ENCODE results near the gene SCMH1. TPM values are rescaled to one million over a fixed set of nuclear protein-coding genes. Genes with fewer than 3 reads are reported as not detected.

Gene SCMH1
- total RNA-seq, 2 experiments from 2014 or later: 25.3 to 26.1 TPM

GRCh38 chr1:41225495-41225894, 16.6 kb downstream of the SCMH1 start:
- H3K4me1 Mint-ChIP-seq (ENCODE audit: low read depth): peaks cover 17% of the 10 kb centered on the region
- H3K9me3 Mint-ChIP-seq: peaks cover 4% of the 10 kb centered on the region
- H3K27ac Mint-ChIP-seq: no peak overlapping the region
- no peaks in the 10 kb centered on the region for H3K27me3 Mint-ChIP-seq
- intact Hi-C loops (cut with micrococcal nuclease): no loop called here
- no peak for DNase-seq
- ChIA-PET POLR2A (no interaction called here), CTCF (no interaction called here)
- H3K4me3 Mint-ChIP-seq: no peak overlapping the region
- no peak for TF ChIP-seq CTCF (IDR thresholded peaks at IDR 0.05)
- ATAC-seq: no peak
- peaks cover 28% of the 10 kb centered on the region for H3K36me3 Mint-ChIP-seq (ENCODE audit: low read depth)

- Mint-ChIP-seq H3K4me3 (no peak overlapping the region), H3K9me3 (peaks cover 18% of the 10 kb centered on the region), H3K27ac (no peak overlapping the region), H3K27me3 (no peaks in the 10 kb centered on the region), H3K4me1 (ENCODE audit: low read depth) (peaks cover 16% of the 10 kb centered on the region), H3K36me3 (ENCODE audit: low read depth) (peaks cover 41% of the 10 kb centered on the region)
- ChIA-PET POLR2A (no interaction called here), CTCF (no interaction called here)
- TF ChIP-seq CTCF (IDR thresholded peaks at IDR 0.05): no peak
- DNase-seq: no peak
- intact Hi-C loops (cut with micrococcal nuclease): no loop called here
- no peak for ATAC-seq
Measured at GRCh38 chr1:41222496-41222895, 19.6 kb downstream of the SCMH1 start.

DNA sequence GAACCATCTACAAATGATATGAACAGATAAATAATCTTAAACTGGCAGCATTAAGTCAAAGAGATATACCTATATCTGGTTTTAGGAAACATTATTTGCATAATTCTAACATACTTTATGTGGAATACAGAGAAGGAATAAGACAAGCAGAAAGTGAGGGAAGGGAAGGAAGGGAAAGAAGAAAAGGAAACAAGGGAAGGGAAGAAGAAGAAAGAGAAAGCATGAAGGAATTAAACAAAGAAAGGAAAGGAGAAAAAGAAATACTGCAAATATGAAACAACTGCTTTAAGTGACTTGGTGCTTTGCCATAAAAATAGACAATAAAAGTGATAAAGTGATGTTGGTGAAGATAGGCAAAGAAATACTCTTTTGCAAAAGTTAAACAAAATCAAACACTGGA, 20.1 kb downstream of the SCMH1 start:
- ATAC-seq (no peak), DNase-seq (no peak)
- intact Hi-C loops (cut with micrococcal nuclease): no loop called here
- no peak for TF ChIP-seq CTCF (IDR thresholded peaks at IDR 0.05)
- ChIA-PET CTCF (no interaction called here), POLR2A (no interaction called here)
- no peak overlapping the region for H3K4me3 Mint-ChIP-seq
- peaks cover 24% of the 10 kb centered on the region for H3K9me3 Mint-ChIP-seq
- peaks cover 13% of the 10 kb centered on the region for H3K4me1 Mint-ChIP-seq (ENCODE audit: low read depth)
- no peaks in the 10 kb centered on the region for H3K27me3 Mint-ChIP-seq
- no peak overlapping the region for H3K27ac Mint-ChIP-seq
- peaks cover 43% of the 10 kb centered on the region for H3K36me3 Mint-ChIP-seq (ENCODE audit: low read depth)

- no peaks in the 10 kb centered on the region for H3K27me3 Mint-ChIP-seq
- H3K9me3 Mint-ChIP-seq: peaks cover 25% of the 10 kb centered on the region
- intact Hi-C loops (cut with micrococcal nuclease): no loop called here
- ATAC-seq (no peak), DNase-seq (no peak)
- ChIA-PET CTCF (no interaction called here), POLR2A (no interaction called here)
- H3K4me1 Mint-ChIP-seq (ENCODE audit: low read depth): peaks cover 11% of the 10 kb centered on the region
- TF ChIP-seq CTCF (IDR thresholded peaks at IDR 0.05): no peak
- no peak overlapping the region for H3K4me3 Mint-ChIP-seq
- no peak overlapping the region for H3K27ac Mint-ChIP-seq
- peaks cover 54% of the 10 kb centered on the region for H3K36me3 Mint-ChIP-seq (ENCODE audit: low read depth)
Measured at GRCh38 chr1:41218152-41218551, 24.0 kb downstream of the SCMH1 start.

DNA sequence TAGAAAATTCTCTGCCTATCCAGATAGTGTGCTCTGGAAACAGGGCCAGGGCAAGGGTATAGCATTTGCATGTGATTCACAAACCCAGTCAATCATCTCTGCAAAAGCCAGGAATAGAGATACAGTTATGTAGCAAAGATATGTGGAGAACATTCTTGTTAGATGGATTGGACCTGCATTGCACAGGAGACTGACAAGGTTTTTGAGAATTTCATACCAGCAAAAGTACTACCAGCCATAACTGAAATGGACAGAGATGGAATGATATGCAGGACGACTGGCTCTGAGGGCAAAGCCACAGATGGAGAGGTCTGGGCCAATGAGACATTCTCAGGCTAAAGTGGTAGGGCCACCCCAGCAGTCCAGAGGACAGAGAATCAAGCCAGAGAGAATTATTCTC, 24.7 kb downstream of the SCMH1 start:
- no peak overlapping the region for H3K4me3 Mint-ChIP-seq
- peaks cover 6% of the 10 kb centered on the region for H3K4me1 Mint-ChIP-seq (ENCODE audit: low read depth)
- CTCF ChIA-PET: no interaction called here
- peaks cover 25% of the 10 kb centered on the region for H3K9me3 Mint-ChIP-seq
- intact Hi-C loops (cut with micrococcal nuclease): no loop called here
- POLR2A ChIA-PET: no interaction called here
- no peak for DNase-seq
- ATAC-seq: no peak
- H3K36me3 Mint-ChIP-seq (ENCODE audit: low read depth): peaks cover 54% of the 10 kb centered on the region
- TF ChIP-seq CTCF (IDR thresholded peaks at IDR 0.05): no peak
- no peaks in the 10 kb centered on the region for H3K27me3 Mint-ChIP-seq
- H3K27ac Mint-ChIP-seq: no peak overlapping the region
